Stomach (tissue), 9 donors: ENCODE results near the gene CPED1. TPM values are rescaled to one million over a fixed set of nuclear protein-coding genes. Genes with fewer than 3 reads are reported as not detected.

Experiments
- DNase-seq, 2 donors: peaks; one replicate each; pipeline versions ENCODE4 v3.0.0 to v3.0.0-alpha.2; 2013 to 2019
- H3K27ac ChIP-seq, 5 donors: fragments of 200-600 bp in 4 of 5; sonication (generic) in 4 of 5; one replicate each; pipeline ENCODE4 v1.5.1; 2013 to 2019; ENCODE audit warnings: mild to moderate bottlenecking in 1 of 5, moderate library complexity in 1 of 5
- H3K27me3 ChIP-seq, 3 donors: fragments of 200-600 bp; sonication (generic); one replicate each; pipeline ENCODE4 v1.5.1; 2017 to 2019; ENCODE audit warnings: mixed run types in 1 of 3
- H3K36me3 ChIP-seq, 4 donors: fragments of 200-600 bp; sonication (generic); 1 replicate in 3 of 4; 2 replicates in 1 of 4; pipeline ENCODE4 v1.5.1; 2016 to 2019
- H3K4me1 ChIP-seq, 4 donors: fragments of 200-600 bp; sonication (generic); one replicate each; pipeline ENCODE4 v1.5.1; 2016 to 2019
- H3K4me3 ChIP-seq, 4 donors: fragments of 200-600 bp; sonication (generic) in 3 of 4; one replicate each; pipeline ENCODE4 v1.5.1; 2016 to 2019; ENCODE audit warnings: mild to moderate bottlenecking in 1 of 4
- H3K9me3 ChIP-seq, 4 donors: fragments of 200-600 bp; sonication (generic); one replicate each; pipeline ENCODE4 v1.5.1; 2016 to 2019
- CTCF ChIP-seq, 7 experiments: fragments of 450-650 bp in 4 of 7; fragments of 200-600 bp in 3 of 7; sonication (generic) in 3 of 7; IDR thresholded peaks; one replicate each; pipeline ENCODE4 v1.5.1; 2016 to 2019; ENCODE audit warnings: antibody characterized with exemption in 7 of 7, control low read depth in 2 of 7, mild to moderate bottlenecking in 1 of 7
- EP300 ChIP-seq: sonication (generic); formaldehyde crosslinking; IDR thresholded peaks from one replicate; pipeline ENCODE4 v1.6.1; 2017; ENCODE audit warnings: antibody characterized with exemption
- POLR2A ChIP-seq, 4 donors: fragments of 450-650 bp; IDR thresholded peaks; one replicate each; pipeline ENCODE4 v1.6.1; 2016; ENCODE audit warnings: antibody characterized with exemption in 4 of 4, control low read depth in 2 of 4, mild to moderate bottlenecking in 1 of 4, moderate library complexity in 1 of 4
- POLR2AphosphoS5 ChIP-seq, 3 donors: sonication (generic); formaldehyde crosslinking; IDR thresholded peaks; one replicate each; pipeline ENCODE4 v1.6.1; 2016; ENCODE audit warnings: antibody characterized with exemption in 3 of 3
- WGBS, 5 donors: extraction: QIAGEN DNeasy Blood & Tissue Kit in 3 of 5; methylation state at CpG; one replicate each; pipeline versions ENCODE4 v1.1.5 to v1.1.7; 2013 to 2018; 5-methylcytosine and 5-hydroxymethylcytosine counted together
- intact Hi-C: fragments of 100-400 bp; cut with DNase I; formaldehyde crosslinking; loops from one replicate; pipeline ENCODE4 v1.15.1; 2023; ENCODE audit warnings: low total_unique reads
- polyA plus RNA-seq, 3 donors: library from polyadenylated mRNA; stranded (reverse); fragments of 200-250 nt; gene quantifications; one replicate each; pipeline ENCODE4 v1.2.3, GENCODE V29; 2013
- small RNA-seq, 4 donors: library from RNA; depleted of rRNA; stranded (forward); fragments of <200 nt; gene quantifications; one replicate each; pipeline ENCODE3, GENCODE V24; 2016
- total RNA-seq, 5 donors: library from RNA; depleted of rRNA; stranded (reverse); fragments of >200 nt; gene quantifications; one replicate each; pipeline versions ENCODE4 v1.1.0 to v1.2.3, GENCODE V29; 2014 to 2016
- donor health status: healthy with polysubstance abuse.
- donor health status: Bipolar disorder and iron deficiency.
- donor health status: healthy.

Gene CPED1
- total and polyA plus RNA-seq, 8 donors, result 3.0 to 58.7 (median 15.9) TPM

- Histone ChIP-seq H3K4me3 (no peak overlapping the region), H3K27ac (no peak overlapping the region), H3K9me3 (no peaks in the 10 kb centered on the region), H3K36me3 (peaks cover 0 to 17% (median 9%) of the 10 kb centered on the region in 4 donors), H3K4me1 (no peaks in the 10 kb centered on the region), H3K27me3 (no peaks in the 10 kb centered on the region)
- intact Hi-C loops, result no loop called here
- no peak for DNase-seq
- WGBS, 5 donors, result 74 to 78% (median 75%) methylated on average over 3 of the region's 3 CpGs
- TF ChIP-seq CTCF (IDR thresholded peaks at IDR 0.05) (no peak), POLR2A (IDR thresholded peaks at IDR 0.05) (no peak), EP300 (no peak), POLR2AphosphoS5 (IDR thresholded peaks at IDR 0.05) (no peak)
Measured at GRCh38 chr7:121343302-121343701, 354.8 kb downstream of the CPED1 start.

GRCh38 chr7:121344093-121344492 is 355.6 kb downstream of the CPED1 start:
- no peak for DNase-seq
- intact Hi-C loops, result no loop called here
- no peak for TF ChIP-seq POLR2A (IDR thresholded peaks at IDR 0.05)
- TF ChIP-seq EP300, result no peak
- no peak for TF ChIP-seq POLR2AphosphoS5 (IDR thresholded peaks at IDR 0.05)
- no peak for TF ChIP-seq CTCF (IDR thresholded peaks at IDR 0.05)
- Histone ChIP-seq H3K4me3 (no peak overlapping the region), H3K36me3 (peaks cover 0 to 16% (median 9%) of the 10 kb centered on the region in 4 donors), H3K27ac (no peak overlapping the region), H3K27me3 (no peaks in the 10 kb centered on the region), H3K4me1 (no peaks in the 10 kb centered on the region), H3K9me3 (no peaks in the 10 kb centered on the region)
- WGBS, 5 donors, result 80 to 84% (median 84%) methylated on average over 2 of the region's 2 CpGs

- intact Hi-C loops, result no loop called here
- no peak overlapping the region for H3K27ac ChIP-seq
- no peaks in the 10 kb centered on the region for H3K9me3 ChIP-seq
- no peak for TF ChIP-seq POLR2A (IDR thresholded peaks at IDR 0.05)
- TF ChIP-seq POLR2AphosphoS5 (IDR thresholded peaks at IDR 0.05), result no peak
- WGBS, 5 donors, result 77 to 96% (median 90%) methylated on average over 1 of the region's 1 CpG
- no peak overlapping the region for H3K4me3 ChIP-seq
- DNase-seq, result no peak
- peaks cover 0 to 13% (median 9%) of the 10 kb centered on the region in 4 donors for H3K36me3 ChIP-seq
- no peaks in the 10 kb centered on the region for H3K27me3 ChIP-seq
- no peaks in the 10 kb centered on the region for H3K4me1 ChIP-seq
Measured at GRCh38 chr7:121344497-121344896, 356.0 kb downstream of the CPED1 start.

Small RNAs within 50 kb of the gene (small RNA-seq; reads per million reads assigned to genes)
- gene HMGN1P18 (0 reads per million in 4 donors), gene RNA5SP240 (0 reads per million in 4 donors), gene RNA5SP241 (0 reads per million in 4 donors), gene RNU6-517P (0 reads per million in 4 donors)

Other genes starting within 250 kb of the CPED1 start
- 10 to 100 TPM in 4 of 5 donors, not detected in 1; 10.7 to 26.6 (median 18.8) TPM for gene TSPAN12, start 130.6 kb upstream of the CPED1 start, total RNA-seq
- gene TSPAN12, start 130.6 kb upstream of the CPED1 start, polyA plus RNA-seq, result 10 to 100 TPM in 2 of 3 donors, 1 to 10 TPM in 1; 9.8 to 25.8 (median 17.5) TPM
- 10 to 100 TPM in 4 of 5 donors, 1 to 10 TPM in 1; 8.4 to 37.1 (median 26.3) TPM for gene ING3, start 37.9 kb upstream of the CPED1 start, total RNA-seq
- gene ING3, start 37.9 kb upstream of the CPED1 start, polyA plus RNA-seq, result 10 to 100 TPM in 2 of 3 donors, 1 to 10 TPM in 1; 6.3 to 17.1 (median 10.0) TPM